Brain microvascular endothelial cell (primary cell): ENCODE results near the gene DNAJC27.

Experiments used
- DNase-seq: peaks from one replicate; pipeline ENCODE4 v3.0.0-alpha.2; 2020
- H3K27ac ChIP-seq: fragments of 250-450 bp; sonication (Bioruptor Pico); 2 replicates; pipeline ENCODE4 v1.5.1; 2020; ENCODE audit warnings: mild to moderate bottlenecking, moderate library complexity
- H3K27me3 ChIP-seq: fragments of 250-450 bp; sonication (Bioruptor Pico); replicated peaks from 2 replicates; pipeline ENCODE4 v1.5.1; 2020; ENCODE audit warnings: mild to moderate bottlenecking
- H3K36me3 ChIP-seq: fragments of 250-450 bp; sonication (Bioruptor Pico); replicated peaks from 2 replicates; pipeline ENCODE4 v1.5.1; 2020; ENCODE audit warnings: mild to moderate bottlenecking
- H3K4me3 ChIP-seq: 2 replicates; pipeline ENCODE4 v1.5.1; 2011; ENCODE audit warnings: low read depth, mild to moderate bottlenecking, control low read depth, low read length, moderate library complexity
- CTCF ChIP-seq: IDR thresholded peaks from 2 replicates; pipeline ENCODE4 v1.5.1; 2011; ENCODE audit warnings: low read depth, mild to moderate bottlenecking, moderate library complexity, low read length, control low read depth, inconsistent platforms; ENCODE audit errors: missing control alignments
- in situ Hi-C: cut with HindIII; loops from 2 replicates; pipeline ENCODE4 v1.10.0; 2017; ENCODE audit warnings: low sequenced_read_pairs, low pct_ligation_motif_present

The DNAJC27 gene

GRCh38 chr2:24898122-24899109 is 73.3 kb downstream of the DNAJC27 start:
- no peak for DNase-seq
- H3K36me3 ChIP-seq: no peaks in the 10 kb centered on the region
- H3K27me3 ChIP-seq: no peaks in the 10 kb centered on the region
- TF ChIP-seq CTCF: no peak
- H3K4me3 ChIP-seq: no peak overlapping the region
- no peak overlapping the region for H3K27ac ChIP-seq
- in situ Hi-C loops: no loop called here

- Histone ChIP-seq H3K27me3 (no peaks in the 10 kb centered on the region), H3K4me3 (no peak overlapping the region), H3K27ac (no peak overlapping the region), H3K36me3 (no peaks in the 10 kb centered on the region)
- in situ Hi-C loops: no loop called here
- DNase-seq: no peak
- no peak for TF ChIP-seq CTCF
These were observed 77.0 kb downstream of the DNAJC27 start for GRCh38 chr2:24894750-24895149.

- in situ Hi-C loops: no loop called here
- DNase-seq: no peak
These were observed 77.8 kb downstream of the DNAJC27 start for GRCh38 chr2:24893934-24894333.

More at GRCh38 chr2:24893934-24894333, 77.8 kb downstream of the DNAJC27 start:
- TF ChIP-seq CTCF: no peak
- H3K4me3 ChIP-seq: no peak overlapping the region
- no peaks in the 10 kb centered on the region for H3K27me3 ChIP-seq
- H3K27ac ChIP-seq: no peak overlapping the region
- H3K36me3 ChIP-seq: no peaks in the 10 kb centered on the region
